HepG2 (cell line): ENCODE measurements around the gene ARRDC3. TPM values are rescaled to one million over a fixed set of nuclear protein-coding genes. Genes with fewer than 3 reads are reported as not detected.
A peak's percentile ranks its signal among the peaks of the same experiment; 100 is the strongest.

Experiments used
- KIAA2018 ChIP-seq: sonication (generic); formaldehyde crosslinking; IDR thresholded peaks from 2 replicates; pipeline ENCODE4 v1.5.0; 2020; ENCODE audit warnings: mild to moderate bottlenecking, missing genetic modification reagents, borderline replicate concordance
- NFE2L2 ChIP-seq: fragments of 150-350 bp; IDR thresholded peaks from 2 replicates; pipeline ENCODE4 v1.6.1; 2014; ENCODE audit warnings: low read length
- REST ChIP-seq, 2 experiments: IDR thresholded peaks; 2 replicates each; pipeline ENCODE4 v1.6.1; 2011 to 2012; ENCODE audit warnings: low read length in 2 of 2, borderline replicate concordance in 1 of 2, low read depth in 1 of 2, mild to moderate bottlenecking in 1 of 2, moderate library complexity in 1 of 2
- TP53 ChIP-seq: sonication (generic); formaldehyde crosslinking; conservative IDR thresholded peaks from 2 replicates; pipeline ENCODE4 v1.4.0; 2020; ENCODE audit warnings: missing genetic modification reagents
- ZFP1 ChIP-seq: IDR thresholded peaks from 2 replicates; pipeline ENCODE4 v1.6.1; 2016
- ZNF546 ChIP-seq: sonication (generic); formaldehyde crosslinking; conservative IDR thresholded peaks from 2 replicates; pipeline ENCODE4 v1.8.1; 2023; ENCODE audit warnings: mild to moderate bottlenecking, missing genetic modification reagents
- ZNF598 ChIP-seq: sonication (generic); formaldehyde crosslinking; IDR thresholded peaks from 2 replicates; pipeline ENCODE4 v1.5.1; 2020; ENCODE audit warnings: mild to moderate bottlenecking, missing genetic modification reagents, borderline replicate concordance
- ZNF841 ChIP-seq: sonication (generic); formaldehyde crosslinking; IDR thresholded peaks from 2 replicates; pipeline ENCODE4 v1.8.1; 2023; ENCODE audit warnings: missing genetic modification reagents, borderline replicate concordance
- ZSCAN22 ChIP-seq: sonication (generic); formaldehyde crosslinking; IDR thresholded peaks from 2 replicates; pipeline ENCODE4 v1.4.0; 2020; ENCODE audit warnings: mild to moderate bottlenecking, missing genetic modification reagents
- polyA plus RNA-seq, 8 experiments: library from polyadenylated mRNA; depleted of rRNA in 3 of 8; stranded (reverse) in 7 of 8; unstranded in 1 of 8; fragments of >200 nt; fragmentation: Illumina TruSeq in 4 of 8; extraction: Trizol in 4 of 8; gene quantifications; 2 replicates each; pipeline versions ENCODE4 v1.2.1 to v1.2.3, GENCODE V29; 2011 to 2016; ENCODE audit warnings: low read depth in 4 of 8, missing spikeins in 1 of 8, mixed read lengths in 1 of 8; ENCODE audit not compliant: insufficient read depth in 1 of 8
- total RNA-seq, 5 experiments: library from RNA; depleted of rRNA; stranded (reverse); fragments of >200 nt; fragmentation: Illumina TruSeq; extraction: Trizol; gene quantifications; 2 replicates each; pipeline ENCODE4 v1.2.3, GENCODE V29; 2016; ENCODE audit warnings: low read depth in 1 of 5
- TF ChIP-seq, protein P1 (sequence below): sonication (generic); formaldehyde crosslinking; IDR thresholded peaks from 2 replicates; pipeline ENCODE4 v1.4.0; 2020; ENCODE audit warnings: mild to moderate bottlenecking, low read depth, missing genetic modification reagents
- TF ChIP-seq, protein P2 (sequence below): conservative IDR thresholded peaks from 2 replicates; pipeline ENCODE4 v1.6.1; 2018; ENCODE audit warnings: missing genetic modification reagents
- TF ChIP-seq, protein P3 (sequence below): sonication (generic); formaldehyde crosslinking; IDR thresholded peaks from 2 replicates; pipeline ENCODE4 v1.8.0; 2022; ENCODE audit warnings: missing genetic modification reagents, mild to moderate bottlenecking, inconsistent platforms, borderline replicate concordance

Gene ARRDC3
- total and polyA plus RNA-seq, 2 of the 13 experiments (the other 11 are each of a cell fraction or from before 2014, with no cell fraction given) = 3.4 to 24.4 TPM

DNA sequence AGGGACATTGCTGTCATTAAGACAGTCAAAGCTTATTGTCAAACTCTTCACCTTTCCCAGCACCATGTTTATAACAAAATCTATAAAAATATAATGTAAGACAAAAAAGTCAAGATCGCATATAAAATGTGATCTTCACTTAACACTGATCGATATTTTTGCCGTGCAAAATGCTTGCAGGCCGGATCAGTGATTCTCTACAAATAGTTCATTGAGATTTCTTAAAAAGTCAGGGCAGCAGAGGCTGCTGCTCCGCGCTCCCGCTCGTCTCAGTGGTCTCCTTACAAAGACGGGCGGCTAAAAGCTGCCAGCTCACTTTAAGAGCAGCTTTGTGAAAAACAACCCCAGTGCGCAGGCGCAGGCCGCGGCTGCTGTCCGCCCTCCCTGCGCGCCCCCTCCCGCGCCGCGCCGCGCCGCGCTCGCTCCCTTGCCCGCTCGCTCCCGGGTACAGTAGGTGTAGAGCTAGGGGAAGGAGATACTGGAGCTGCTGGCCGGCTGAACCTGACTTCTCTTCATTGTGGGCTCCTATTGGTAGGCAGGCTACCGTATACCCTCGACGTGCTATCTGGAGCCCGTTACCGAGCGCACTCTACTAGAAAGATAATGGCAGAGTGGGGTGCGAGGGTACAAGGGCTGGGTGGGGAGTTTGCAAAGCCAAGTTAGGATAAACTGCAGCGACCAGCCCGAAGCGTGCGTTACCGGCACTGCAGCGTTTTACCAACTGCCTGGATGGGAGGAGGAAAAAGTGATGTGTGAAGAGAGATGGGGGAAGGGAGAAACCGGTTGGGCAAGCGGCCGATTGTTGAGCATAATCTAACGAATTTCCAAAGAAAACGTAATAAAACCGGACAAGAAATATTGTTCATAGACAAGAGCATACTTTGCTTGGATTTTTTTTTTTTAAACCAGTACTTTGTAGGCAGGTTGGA, at the start of gene ARRDC3 (continued):
- TF ChIP-seq KIAA2018 (CRISPR knock-in tag) = no peak
- TF ChIP-seq, protein P1, sequence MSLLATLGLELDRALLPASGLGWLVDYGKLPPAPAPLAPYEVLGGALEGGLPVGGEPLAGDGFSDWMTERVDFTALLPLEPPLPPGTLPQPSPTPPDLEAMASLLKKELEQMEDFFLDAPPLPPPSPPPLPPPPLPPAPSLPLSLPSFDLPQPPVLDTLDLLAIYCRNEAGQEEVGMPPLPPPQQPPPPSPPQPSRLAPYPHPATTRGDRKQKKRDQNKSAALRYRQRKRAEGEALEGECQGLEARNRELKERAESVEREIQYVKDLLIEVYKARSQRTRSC = no peak
- no peak for TF ChIP-seq ZNF841 (CRISPR knock-in tag)
- TF ChIP-seq ZNF546 (CRISPR knock-in tag) = 0 out of 2 replicates have a peak, but pooled peaks have one; percentile 39
- TF ChIP-seq, protein P2, sequence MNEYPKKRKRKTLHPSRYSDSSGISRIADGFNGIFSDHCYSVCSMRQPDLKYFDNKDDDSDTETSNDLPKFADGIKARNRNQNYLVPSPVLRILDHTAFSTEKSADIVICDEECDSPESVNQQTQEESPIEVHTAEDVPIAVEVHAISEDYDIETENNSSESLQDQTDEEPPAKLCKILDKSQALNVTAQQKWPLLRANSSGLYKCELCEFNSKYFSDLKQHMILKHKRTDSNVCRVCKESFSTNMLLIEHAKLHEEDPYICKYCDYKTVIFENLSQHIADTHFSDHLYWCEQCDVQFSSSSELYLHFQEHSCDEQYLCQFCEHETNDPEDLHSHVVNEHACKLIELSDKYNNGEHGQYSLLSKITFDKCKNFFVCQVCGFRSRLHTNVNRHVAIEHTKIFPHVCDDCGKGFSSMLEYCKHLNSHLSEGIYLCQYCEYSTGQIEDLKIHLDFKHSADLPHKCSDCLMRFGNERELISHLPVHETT (CRISPR knock-in tag) = no peak
- TF ChIP-seq TP53 (CRISPR knock-in tag) = no peak
- no peak for TF ChIP-seq NFE2L2
- no peak for TF ChIP-seq ZNF598 (CRISPR knock-in tag)
- peak in 1 of 2 experiments; percentile 81; a peak in 1 of 4 replicates for TF ChIP-seq REST (IDR thresholded peaks at IDR 0.05; ENCODE audit: borderline replicate concordance in 1 of 2, low read depth in 1 of 2, low read length in 2 of 2)
- no peak for TF ChIP-seq ZSCAN22 (CRISPR knock-in tag)
- TF ChIP-seq, protein P3, sequence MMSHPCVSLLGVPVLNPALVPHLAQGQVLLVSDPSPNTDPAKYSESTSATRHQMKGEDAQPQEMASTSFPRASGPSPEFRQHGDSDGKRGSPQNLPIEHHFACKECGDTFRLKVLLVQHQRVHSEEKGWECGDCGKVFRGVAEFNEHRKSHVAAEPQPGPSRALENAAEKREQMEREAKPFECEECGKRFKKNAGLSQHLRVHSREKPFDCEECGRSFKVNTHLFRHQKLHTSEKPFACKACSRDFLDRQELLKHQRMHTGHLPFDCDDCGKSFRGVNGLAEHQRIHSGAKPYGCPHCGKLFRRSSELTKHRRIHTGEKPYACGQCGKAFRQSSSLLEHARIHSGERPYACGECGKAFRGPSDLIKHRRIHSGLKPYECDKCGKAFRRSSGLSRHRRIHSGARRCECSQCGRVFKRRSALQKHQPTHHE (CRISPR knock-in tag) = 0 out of 2 replicates have a peak, but pooled peaks have one; percentile 56
- TF ChIP-seq ZFP1 (CRISPR knock-in tag) = no peak
